Large intestine (tissue), 3 donors: ENCODE measurements around the gene LRRC61. TPM values are rescaled to one million over a fixed set of nuclear protein-coding genes. Genes with fewer than 3 reads are reported as not detected.

Experiments
- DNase-seq, 2 donors: peaks; one replicate each; pipeline versions ENCODE4 v3.0.0 to v3.0.0-alpha.2; 2013
- H3K27ac ChIP-seq: one replicate; pipeline ENCODE4 v1.5.1; 2013; ENCODE audit warnings: low read length
- H3K27me3 ChIP-seq: 2 replicates; pipeline ENCODE4 v1.6.1; 2013; ENCODE audit warnings: low read length; ENCODE audit not compliant: control insufficient read depth, insufficient read depth
- H3K36me3 ChIP-seq: 2 replicates; pipeline ENCODE4 v1.6.1; 2013; ENCODE audit warnings: low read length; ENCODE audit not compliant: control insufficient read depth, insufficient read depth
- H3K4me1 ChIP-seq: one replicate; pipeline ENCODE4 v1.6.1; 2013; ENCODE audit warnings: low read length; ENCODE audit not compliant: control insufficient read depth, insufficient read depth
- H3K4me3 ChIP-seq: one replicate; pipeline ENCODE4 v1.5.1; 2013; ENCODE audit warnings: low read length
- H3K9me3 ChIP-seq: one replicate; pipeline ENCODE4 v1.6.1; 2013; ENCODE audit warnings: mild to moderate bottlenecking, low read depth, low read length, moderate library complexity; ENCODE audit not compliant: control insufficient read depth
- WGBS: methylation state at CpG from one replicate; pipeline ENCODE4 v1.1.5; 2013; ENCODE audit warnings: low lambda C conversion rate; ENCODE audit not compliant: insufficient coverage; 5-methylcytosine and 5-hydroxymethylcytosine counted together
- polyA plus RNA-seq: library from polyadenylated mRNA; unstranded; fragments of 120-200 nt; gene quantifications from one replicate; pipeline ENCODE4 v1.2.1, GENCODE V29; 2013

LRRC61 gene
- polyA plus RNA-seq, 1 donor = 22.8 TPM

DNA sequence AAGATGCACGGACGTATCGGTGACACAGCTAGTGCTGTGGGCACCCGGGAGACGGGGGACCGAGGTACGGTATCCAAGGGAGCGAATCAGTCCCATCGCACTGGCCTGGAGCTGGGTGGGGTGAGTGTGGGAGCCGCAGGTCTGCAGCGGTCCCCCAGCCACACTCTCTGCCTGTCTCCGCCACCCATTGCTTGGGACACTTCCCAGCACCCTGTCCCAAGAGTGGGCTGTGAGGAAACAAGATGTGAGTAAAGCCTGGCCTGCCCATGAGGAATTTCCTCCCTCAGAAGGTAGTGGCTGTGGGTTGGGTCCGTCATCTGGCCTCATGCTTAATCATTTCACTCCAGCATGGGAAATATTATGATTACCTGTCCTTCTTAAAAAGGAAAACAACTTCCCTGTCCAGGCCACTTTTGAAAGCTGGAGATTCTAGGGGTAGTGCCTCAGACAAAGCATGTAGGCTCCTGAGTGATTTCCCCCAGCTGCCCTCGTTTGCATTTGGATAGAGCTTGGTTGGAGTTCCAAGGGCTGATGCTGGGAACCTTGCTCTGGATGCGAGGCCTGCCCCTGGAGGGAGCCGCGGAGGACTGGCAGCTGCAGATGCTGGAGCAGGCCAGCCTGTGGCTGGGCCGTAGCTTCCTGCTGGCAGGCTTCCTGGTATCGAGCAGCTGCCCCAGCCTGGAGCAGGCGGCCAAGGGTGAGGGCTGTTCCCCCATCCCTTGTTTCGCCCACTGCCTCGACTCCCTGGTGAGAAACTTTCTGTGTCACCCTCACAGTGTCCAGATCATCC is 6.4 kb downstream of the LRRC61 start:
- no peaks in the 10 kb centered on the region for H3K27me3 ChIP-seq
- no peak overlapping the region for H3K4me3 ChIP-seq
- no peaks in the 10 kb centered on the region for H3K9me3 ChIP-seq
- no peak overlapping the region for H3K27ac ChIP-seq
- H3K36me3 ChIP-seq = peaks cover 71% of the 10 kb centered on the region
- no peak for DNase-seq
- WGBS = no CpG with 5 or more reads among the region's 22 CpGs
- peaks cover 6% of the 10 kb centered on the region for H3K4me1 ChIP-seq

DNA sequence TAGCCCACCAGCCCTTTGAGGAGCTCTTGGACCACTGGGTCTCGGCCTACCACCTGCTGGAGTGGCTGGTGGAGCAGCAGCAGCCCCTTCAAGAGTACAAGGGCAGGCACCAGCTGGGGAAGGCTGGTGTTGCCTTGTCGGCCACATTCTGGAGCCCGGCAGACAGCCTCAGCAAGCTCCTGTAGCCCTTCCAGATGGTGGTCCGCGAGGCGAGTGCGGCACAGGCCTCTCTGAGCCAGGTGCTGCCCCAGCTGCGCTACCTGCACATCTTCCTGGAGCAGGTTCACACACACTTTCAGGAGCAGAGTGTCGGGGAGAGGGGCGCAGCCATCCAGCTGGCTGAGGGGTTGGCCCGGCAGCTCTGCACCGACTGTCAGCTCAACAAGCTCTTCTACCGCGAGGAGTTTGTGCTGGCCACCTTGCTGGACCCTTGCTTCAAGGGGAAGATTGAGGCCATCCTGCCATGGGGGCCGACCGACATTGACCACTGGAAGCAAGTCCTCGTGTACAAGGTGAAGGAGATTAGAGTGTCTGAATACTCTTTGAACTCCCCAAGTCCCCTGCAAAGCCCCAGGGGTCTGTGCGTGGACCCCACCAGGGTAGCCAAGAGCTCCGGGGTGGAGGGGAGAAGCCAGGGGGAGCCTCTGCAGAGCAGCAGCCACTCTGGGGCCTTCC is 7.2 kb downstream of the LRRC61 start:
- Histone ChIP-seq H3K4me3 (no peak overlapping the region), H3K9me3 (no peaks in the 10 kb centered on the region), H3K27ac (no peak overlapping the region), H3K36me3 (peaks cover 71% of the 10 kb centered on the region), H3K4me1 (no peaks in the 10 kb centered on the region), H3K27me3 (no peaks in the 10 kb centered on the region)
- no peak for DNase-seq
- WGBS = no CpG with 5 or more reads among the region's 19 CpGs

DNA sequence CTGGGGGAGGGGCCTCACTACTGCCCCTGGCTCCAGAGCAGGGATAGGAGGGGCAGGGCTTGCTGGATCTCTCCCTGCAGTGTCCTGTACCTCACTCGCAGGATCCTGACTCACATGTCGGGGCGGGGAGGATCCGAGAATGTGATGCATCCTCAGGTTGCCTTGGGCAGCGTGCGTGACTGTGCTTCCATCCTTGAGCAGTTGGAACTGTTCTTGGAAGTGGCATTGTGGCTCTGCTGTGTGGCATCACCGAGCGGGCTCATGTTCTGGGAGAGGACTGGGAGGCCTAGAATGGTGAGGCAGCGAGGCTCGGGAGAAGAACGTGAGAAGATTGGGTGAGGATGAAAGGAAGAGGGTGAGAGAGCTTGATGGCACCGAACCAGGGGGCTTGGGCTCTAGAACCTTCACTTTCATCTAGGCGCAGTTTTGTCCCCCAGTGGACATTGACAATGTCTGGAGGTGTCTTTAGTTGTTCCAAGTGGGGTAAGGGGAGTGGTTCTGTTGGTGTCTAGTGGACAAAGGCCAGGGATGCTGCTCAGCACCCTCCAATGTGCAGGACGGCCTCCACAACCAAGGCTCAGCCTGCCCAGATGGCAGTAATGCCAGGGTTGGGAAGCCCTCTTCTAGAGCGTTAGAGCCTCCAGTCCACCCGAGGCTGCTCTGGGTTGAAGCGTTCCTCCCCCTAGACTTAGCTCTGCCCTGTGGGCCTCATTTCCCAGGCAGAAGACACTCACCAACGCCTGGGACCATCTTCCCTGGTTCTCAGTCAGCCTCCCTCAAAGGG is 9.9 kb downstream of the LRRC61 start:
- 88% methylated on average over 3 of the region's 18 CpGs for WGBS
- H3K4me3 ChIP-seq = no peak overlapping the region
- no peaks in the 10 kb centered on the region for H3K27me3 ChIP-seq
- peaks cover 4% of the 10 kb centered on the region for H3K4me1 ChIP-seq
- H3K36me3 ChIP-seq = peaks cover 69% of the 10 kb centered on the region
- DNase-seq = no peak
- H3K27ac ChIP-seq = no peak overlapping the region
- H3K9me3 ChIP-seq = no peaks in the 10 kb centered on the region

DNA sequence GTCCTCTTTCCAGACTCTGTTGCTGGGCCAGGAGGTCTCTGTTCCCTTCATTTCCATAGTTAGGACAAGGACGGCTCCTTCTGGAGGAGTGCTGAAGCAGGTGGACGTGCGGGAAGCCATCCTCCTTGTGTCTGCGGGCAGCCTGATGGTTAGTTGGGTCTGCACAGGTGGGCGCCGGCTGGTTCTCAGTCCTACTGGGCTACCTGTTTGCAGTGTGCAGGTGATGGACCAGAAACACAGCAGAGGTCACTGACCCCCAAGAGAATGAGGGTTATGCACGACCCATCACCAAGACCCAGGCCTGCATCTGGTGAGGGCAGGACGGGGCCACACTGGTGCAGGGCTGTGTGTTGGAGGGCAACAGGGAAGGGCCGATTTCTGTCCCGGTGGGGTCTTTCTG is 10.5 kb downstream of the LRRC61 start:
- no CpG with 5 or more reads among the region's 10 CpGs for whole genome bisulfite sequencing
- no peak for DNase-seq
- Histone ChIP-seq H3K9me3 (no peaks in the 10 kb centered on the region), H3K27me3 (no peaks in the 10 kb centered on the region), H3K4me3 (no peak overlapping the region), H3K27ac (no peak overlapping the region), H3K36me3 (peaks cover 68% of the 10 kb centered on the region), H3K4me1 (peaks cover 4% of the 10 kb centered on the region)

DNA sequence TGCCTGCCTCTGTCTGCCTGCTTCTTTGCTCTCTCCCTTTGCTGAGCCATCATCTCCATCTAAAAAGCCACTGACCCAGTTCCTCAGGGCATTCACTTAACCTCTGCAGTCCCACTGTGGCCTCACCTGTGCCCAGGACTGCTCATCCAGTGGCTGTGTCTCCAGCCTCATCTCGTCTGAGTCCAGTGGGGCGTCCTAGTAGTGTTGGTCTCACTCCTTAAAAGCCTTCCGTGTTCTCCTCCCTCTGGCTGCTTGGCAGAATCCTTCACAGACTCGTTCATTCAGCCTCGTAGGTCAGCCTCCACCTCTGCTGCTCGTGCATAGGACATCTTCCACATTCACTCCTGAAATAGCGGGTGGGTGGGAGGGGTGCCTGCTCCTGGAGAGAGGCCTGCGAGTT is 11.0 kb downstream of the LRRC61 start:
- DNase-seq = no peak
- Histone ChIP-seq H3K27ac (no peak overlapping the region), H3K4me3 (no peak overlapping the region), H3K27me3 (no peaks in the 10 kb centered on the region), H3K36me3 (peaks cover 64% of the 10 kb centered on the region), H3K9me3 (no peaks in the 10 kb centered on the region), H3K4me1 (peaks cover 6% of the 10 kb centered on the region)
- no CpG with 5 or more reads among the region's 8 CpGs for WGBS

DNA sequence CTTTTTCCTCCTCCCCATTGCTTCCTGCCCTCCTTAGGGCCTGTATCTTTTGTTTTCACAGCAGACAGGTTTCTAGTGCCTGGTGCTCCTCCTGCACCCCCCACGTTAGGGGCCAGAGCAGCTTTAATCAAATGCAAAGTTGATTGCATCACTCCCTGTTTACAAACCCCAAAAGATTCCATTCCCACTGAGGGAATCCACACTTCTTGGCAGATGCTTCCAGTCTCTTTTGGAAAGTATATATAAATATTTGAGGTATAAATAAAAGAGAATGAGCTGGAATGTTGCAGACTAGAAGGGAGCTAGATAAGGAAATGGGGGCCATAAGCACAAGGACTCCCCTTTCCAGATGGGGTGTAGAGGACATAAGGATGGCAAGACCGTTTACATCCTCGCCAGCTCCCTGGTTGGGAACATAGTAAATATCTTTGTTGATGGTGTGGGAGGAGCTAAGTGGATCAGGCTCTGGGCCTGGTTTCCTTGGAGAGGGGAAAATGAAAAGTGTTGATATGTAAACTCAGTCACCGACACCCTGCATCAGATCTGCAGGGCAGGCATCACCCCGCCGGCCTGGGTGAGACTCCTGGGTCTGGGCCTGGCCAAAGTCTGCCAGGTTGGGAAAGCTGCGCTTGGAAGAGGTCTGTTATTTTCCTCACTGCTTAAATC is 12.1 kb downstream of the LRRC61 start:
- Histone ChIP-seq H3K4me1 (peaks cover 10% of the 10 kb centered on the region), H3K4me3 (no peak overlapping the region), H3K36me3 (peaks cover 53% of the 10 kb centered on the region), H3K27ac (peak overlapping the region; percentile 48), H3K9me3 (no peaks in the 10 kb centered on the region), H3K27me3 (peaks cover 2% of the 10 kb centered on the region)
- peak in 1 of 2 donors; percentile 43 for DNase-seq
- WGBS = no CpG with 5 or more reads among the region's 7 CpGs

DNA sequence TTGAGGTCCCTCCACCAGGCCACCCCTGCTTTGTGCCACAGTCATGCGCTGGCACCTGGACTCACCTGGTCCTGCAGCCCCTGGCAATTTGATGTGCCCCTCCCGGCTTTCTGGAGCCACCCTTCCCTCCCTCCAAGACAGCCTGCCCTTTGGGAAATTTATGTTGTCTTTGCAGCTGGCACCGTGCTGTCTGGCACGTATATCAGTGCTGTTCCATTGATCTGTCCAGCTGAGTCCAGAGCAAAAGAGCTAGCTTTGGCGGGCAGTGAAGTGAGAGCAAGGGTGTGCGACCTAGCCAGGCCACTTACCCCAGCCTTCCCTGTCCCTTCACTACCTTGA is 12.6 kb downstream of the LRRC61 start:
- Histone ChIP-seq H3K27me3 (peaks cover 6% of the 10 kb centered on the region), H3K27ac (peak overlapping the region; percentile 48), H3K4me3 (no peak overlapping the region), H3K4me1 (peaks cover 15% of the 10 kb centered on the region), H3K9me3 (no peaks in the 10 kb centered on the region), H3K36me3 (peaks cover 48% of the 10 kb centered on the region)
- DNase-seq = no peak
- no CpG with 5 or more reads among the region's 6 CpGs for WGBS

DNA sequence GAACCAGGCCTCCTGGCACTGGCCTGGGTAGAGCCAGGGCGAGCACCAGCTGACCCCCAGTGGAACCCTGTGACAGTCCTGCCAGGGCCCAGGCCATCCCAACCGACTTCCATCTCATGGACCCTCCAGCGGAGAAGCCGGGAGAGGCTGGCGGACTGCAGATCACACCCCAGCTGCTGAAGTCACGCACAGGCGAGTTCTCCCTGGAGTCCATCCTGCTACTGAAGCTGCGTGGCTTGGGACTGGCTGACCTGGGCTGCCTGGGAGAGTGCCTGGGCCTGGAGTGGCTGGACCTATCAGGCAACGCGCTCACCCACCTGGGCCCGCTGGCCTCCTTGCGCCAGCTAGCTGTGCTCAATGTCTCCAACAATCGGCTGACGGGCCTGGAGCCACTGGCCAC is 13.6 kb downstream of the LRRC61 start:
- peaks cover 13% of the 10 kb centered on the region for H3K27me3 ChIP-seq
- no peaks in the 10 kb centered on the region for H3K9me3 ChIP-seq
- H3K27ac ChIP-seq = no peak overlapping the region
- H3K36me3 ChIP-seq = peaks cover 38% of the 10 kb centered on the region
- H3K4me1 ChIP-seq = peaks cover 21% of the 10 kb centered on the region
- WGBS = no CpG with 5 or more reads among the region's 14 CpGs
- no peak for DNase-seq
- no peak overlapping the region for H3K4me3 ChIP-seq

DNA sequence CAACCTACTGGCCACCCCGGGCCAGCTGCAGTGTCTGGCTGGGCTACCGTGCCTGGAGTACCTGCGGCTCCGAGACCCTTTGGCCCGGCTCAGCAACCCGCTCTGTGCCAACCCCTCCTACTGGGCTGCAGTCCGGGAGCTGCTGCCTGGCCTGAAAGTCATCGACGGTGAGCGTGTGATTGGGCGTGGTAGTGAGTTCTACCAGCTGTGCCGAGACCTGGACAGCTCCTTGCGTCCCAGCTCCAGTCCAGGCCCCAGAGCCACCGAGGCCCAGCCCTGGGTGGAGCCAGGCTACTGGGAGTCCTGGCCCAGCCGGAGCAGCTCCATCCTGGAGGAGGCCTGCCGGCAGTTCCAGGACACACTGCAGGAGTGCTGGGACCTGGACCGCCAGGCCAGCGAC is 14.0 kb downstream of the LRRC61 start:
- Histone ChIP-seq H3K27me3 (peaks cover 13% of the 10 kb centered on the region), H3K4me1 (peaks cover 21% of the 10 kb centered on the region), H3K9me3 (no peaks in the 10 kb centered on the region), H3K27ac (no peak overlapping the region), H3K36me3 (peaks cover 34% of the 10 kb centered on the region), H3K4me3 (no peak overlapping the region)
- no peak for DNase-seq
- WGBS = no CpG with 5 or more reads among the region's 18 CpGs

DNA sequence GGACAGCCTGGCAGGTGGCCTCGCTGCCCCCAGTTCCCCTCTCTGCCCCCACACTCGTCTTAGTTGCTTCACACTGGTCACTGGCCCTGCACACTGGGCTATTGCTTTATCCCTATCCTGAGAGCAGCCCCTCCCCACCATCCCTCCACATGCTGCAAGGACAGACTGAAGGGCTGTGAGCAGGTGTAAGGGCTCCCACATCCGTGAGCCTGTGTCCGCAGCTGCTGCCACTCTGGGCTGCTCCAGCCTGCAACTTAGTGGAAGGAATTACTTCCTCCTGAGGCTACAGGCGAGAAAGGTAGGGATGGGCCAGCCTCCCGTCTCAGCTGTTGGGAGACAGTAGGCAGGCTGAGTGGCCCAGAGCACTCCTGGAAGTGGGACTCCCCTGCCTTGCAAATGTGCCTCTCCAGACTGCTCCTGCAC is 14.5 kb downstream of the LRRC61 start:
- H3K27me3 ChIP-seq = peaks cover 13% of the 10 kb centered on the region
- H3K4me1 ChIP-seq = peaks cover 21% of the 10 kb centered on the region
- H3K36me3 ChIP-seq = peaks cover 33% of the 10 kb centered on the region
- WGBS = no CpG with 5 or more reads among the region's 6 CpGs
- no peak for DNase-seq
- no peaks in the 10 kb centered on the region for H3K9me3 ChIP-seq
- no peak overlapping the region for H3K4me3 ChIP-seq
- no peak overlapping the region for H3K27ac ChIP-seq
